SK-N-MC (cell line): ENCODE results near the gene CENPT.
A peak's percentile ranks its signal among the peaks of the same experiment; 100 is the strongest.

Source experiments
- EZH2 ChIP-seq: fragments of 200-600 bp; sonication (generic); IDR thresholded peaks from one replicate; pipeline ENCODE4 v1.6.1; 2017; ENCODE audit warnings: antibody characterized with exemption
- FOXP2 ChIP-seq: optimal IDR thresholded peaks from 2 replicates; pipeline ENCODE3; 2011; ENCODE audit warnings: mild to moderate bottlenecking, moderate library complexity; ENCODE audit not compliant: insufficient read depth; ENCODE audit errors: extremely low read length, control extremely low read depth
- POLR2AphosphoS5 ChIP-seq: IDR thresholded peaks from 2 replicates; pipeline ENCODE4 v1.6.1; 2012; ENCODE audit warnings: mild to moderate bottlenecking, low read depth, low read length, borderline replicate concordance

- TF ChIP-seq EZH2 (no peak), POLR2AphosphoS5 (peak; percentile 53; the same call in 1 of the 2 replicates), FOXP2 (peak; percentile 59)
Measured at GRCh38 chr16:67846320-67847063, 1.0 kb downstream of the CENPT start, which contains the start of gene NUTF2.
